SKM-1 (cell line): ENCODE results near the gene CHRNA7.

ENCODE experiments used
- DNase-seq: peaks from one replicate; lab custom pipeline; 2025; ENCODE audit not compliant: unreplicated experiment; lab: John Stamatoyannopoulos, UW

The CHRNA7 gene

GRCh38 chr15:32067115-32067514 lies 36.8 kb downstream of the CHRNA7 start:
- DNase-seq = no peak

- DNase-seq = no peak
These were observed 59.6 kb downstream of the CHRNA7 start for GRCh38 chr15:32089851-32090359.

GRCh38 chr15:32091505-32092380 lies 61.4 kb downstream of the CHRNA7 start:
- no peak for DNase-seq

GRCh38 chr15:32096213-32096612 lies 65.9 kb downstream of the CHRNA7 start:
- DNase-seq = no peak

- DNase-seq = no peak
These were observed 66.8 kb downstream of the CHRNA7 start for GRCh38 chr15:32096916-32097617.

- no peak for DNase-seq
These were observed 67.7 kb downstream of the CHRNA7 start for GRCh38 chr15:32098033-32098432.

- no peak for DNase-seq
These were observed 68.9 kb downstream of the CHRNA7 start for GRCh38 chr15:32099097-32099785.

GRCh38 chr15:32099956-32100684 lies 69.8 kb downstream of the CHRNA7 start:
- DNase-seq = no peak

GRCh38 chr15:32104061-32104995 lies 74.0 kb downstream of the CHRNA7 start:
- no peak for DNase-seq

GRCh38 chr15:32105258-32106241 lies 75.2 kb downstream of the CHRNA7 start:
- no peak for DNase-seq

GRCh38 chr15:32106401-32107381 lies 76.4 kb downstream of the CHRNA7 start:
- no peak for DNase-seq

GRCh38 chr15:32107477-32108080 lies 77.3 kb downstream of the CHRNA7 start:
- no peak for DNase-seq

- DNase-seq = no peak
These were observed 78.3 kb downstream of the CHRNA7 start for GRCh38 chr15:32108661-32109060.

GRCh38 chr15:32112101-32112500 lies 81.8 kb downstream of the CHRNA7 start:
- DNase-seq = no peak

- no peak for DNase-seq
These were observed 82.9 kb downstream of the CHRNA7 start for GRCh38 chr15:32113224-32113623.

GRCh38 chr15:32117122-32117521 lies 86.8 kb downstream of the CHRNA7 start:
- no peak for DNase-seq

- no peak for DNase-seq
These were observed 89.0 kb downstream of the CHRNA7 start for GRCh38 chr15:32119286-32119685.
